K562 (cell line): ENCODE data around the gene OSTF1. TPM values are rescaled to one million over a fixed set of nuclear protein-coding genes. Genes with fewer than 3 reads are reported as not detected.

Experiments used
- AFF4 ChIP-seq: sonication (generic); formaldehyde crosslinking; IDR thresholded peaks from 2 replicates; pipeline ENCODE4 v1.8.0; 2023; ENCODE audit warnings: mild to moderate bottlenecking, missing genetic modification reagents
- ARID1B ChIP-seq: fragments of 450-650 bp; IDR thresholded peaks from 2 replicates; pipeline ENCODE4 v1.6.1; 2016; ENCODE audit warnings: antibody characterized with exemption, mild to moderate bottlenecking, inconsistent platforms
- ELK1 ChIP-seq: sonication (generic); formaldehyde crosslinking; IDR thresholded peaks from 2 replicates; pipeline ENCODE4 v1.8.1; 2022; ENCODE audit warnings: missing genetic modification reagents
- FOXM1 ChIP-seq, 2 experiments: fragments of 450-650 bp in 1 of 2; sonication (generic) in 1 of 2; formaldehyde crosslinking in 1 of 2; IDR thresholded peaks; 2 replicates each; pipeline versions ENCODE4 v1.6.1 to v1.9.0; 2017 to 2022; ENCODE audit warnings: low read depth in 2 of 2, mild to moderate bottlenecking in 2 of 2, missing genetic modification reagents in 1 of 2, moderate library complexity in 1 of 2
- FOXP1 ChIP-seq: sonication (generic); formaldehyde crosslinking; IDR thresholded peaks from 2 replicates; pipeline ENCODE4 v1.8.0; 2022; ENCODE audit warnings: mild to moderate bottlenecking, missing genetic modification reagents
- GATA2 ChIP-seq: sonication (generic); formaldehyde crosslinking; IDR thresholded peaks from 2 replicates; pipeline ENCODE4 v1.4.0; 2020; ENCODE audit warnings: mild to moderate bottlenecking, missing genetic modification reagents
- HDAC1 ChIP-seq, 2 experiments: fragments of 450-650 bp; IDR thresholded peaks; 2 replicates each; pipeline ENCODE4 v1.6.1; 2016 to 2017; ENCODE audit warnings: inconsistent platforms in 1 of 2, mild to moderate bottlenecking in 1 of 2, moderate library complexity in 1 of 2
- KDM1A ChIP-seq, 2 experiments: fragments of 450-650 bp; IDR thresholded peaks; 2 replicates each; pipeline ENCODE4 v1.6.1; 2016; ENCODE audit warnings: mild to moderate bottlenecking in 2 of 2
- MTA2 ChIP-seq: fragments of 450-650 bp; IDR thresholded peaks from 2 replicates; pipeline ENCODE4 v1.6.1; 2016; ENCODE audit warnings: low read depth
- NCOA6 ChIP-seq: fragments of 450-650 bp; IDR thresholded peaks from 2 replicates; pipeline ENCODE4 v1.6.1; 2017; ENCODE audit warnings: mild to moderate bottlenecking
- NFIC ChIP-seq: fragments of 450-650 bp; IDR thresholded peaks from 2 replicates; pipeline ENCODE4 v1.6.1; 2017; ENCODE audit warnings: mild to moderate bottlenecking, inconsistent platforms
- NFRKB ChIP-seq: fragments of 450-650 bp; IDR thresholded peaks from 2 replicates; pipeline ENCODE4 v1.6.1; 2016; ENCODE audit warnings: low read depth
- POLR2H ChIP-seq: IDR thresholded peaks from 2 replicates; pipeline ENCODE4 v1.6.1; 2016; ENCODE audit warnings: missing genetic modification characterization, low read depth, mild to moderate bottlenecking, control low read depth, missing compliant biosample characterization, moderate library complexity
- RCOR1 ChIP-seq, 2 experiments: IDR thresholded peaks; 2 replicates each; pipeline ENCODE4 v1.6.1; 2012; ENCODE audit warnings: low read depth in 2 of 2, low read length in 2 of 2, borderline replicate concordance in 1 of 2, improper control_type of control experiment in 1 of 2
- RUNX1 ChIP-seq: sonication (generic); IDR thresholded peaks from 2 replicates; pipeline ENCODE4 v1.6.1; 2016; ENCODE audit warnings: antibody characterized with exemption, low read depth
- SMARCA4 ChIP-seq: fragments of 450-650 bp; IDR thresholded peaks from 2 replicates; pipeline ENCODE4 v1.6.1; 2016
- STAT5A ChIP-seq: IDR thresholded peaks from 2 replicates; pipeline ENCODE4 v1.6.1; 2012; ENCODE audit warnings: low read length, inconsistent platforms, borderline replicate concordance
- ZKSCAN3 ChIP-seq: fragments of 250-450 bp; sonication (Bioruptor Pico); IDR thresholded peaks from 2 replicates; pipeline ENCODE4 v1.4.0; 2020
- ZNF282 ChIP-seq: sonication (generic); formaldehyde crosslinking; IDR thresholded peaks from 2 replicates; pipeline ENCODE4 v1.8.1; 2023; ENCODE audit warnings: missing genetic modification reagents
- ZNF324 ChIP-seq: fragments of 250-450 bp; sonication (Bioruptor Pico); IDR thresholded peaks from 2 replicates; pipeline ENCODE4 v1.4.0; 2020; ENCODE audit warnings: mild to moderate bottlenecking
- ZNF830 ChIP-seq: fragments of 250-450 bp; sonication (Bioruptor Pico); IDR thresholded peaks from 2 replicates; pipeline ENCODE4 v1.5.0; 2021; ENCODE audit warnings: mild to moderate bottlenecking
- polyA plus RNA-seq, 8 experiments: library from polyadenylated mRNA; depleted of rRNA in 4 of 8; stranded (reverse) in 5 of 8; unstranded in 3 of 8; fragments of >200 nt; fragmentation: Nextera tagmentation in 2 of 8; fragmentation: Illumina TruSeq in 1 of 8; extraction: Ambion mirVana in 2 of 8; extraction: Trizol in 1 of 8; gene quantifications; 2 replicates each; pipeline versions ENCODE4 v1.2.1 to v1.2.3, GENCODE V29; 2011 to 2014; ENCODE audit warnings: inconsistent platforms in 1 of 8, missing spikeins in 1 of 8
- total RNA-seq, 7 experiments: library from RNA; depleted of rRNA in 6 of 7; stranded (reverse); fragments of >200 nt in 6 of 7; fragmentation: Illumina TruSeq in 2 of 7; extraction: Trizol in 2 of 7; gene quantifications; 2 replicates each; pipeline versions ENCODE4 v1.2.1 to v1.2.3, GENCODE V29; 2011 to 2021; ENCODE audit warnings: low replicate concordance in 1 of 7
- TF ChIP-seq, protein P1 (sequence below): fragments of 250-450 bp; sonication (Bioruptor Pico); IDR thresholded peaks from 2 replicates; pipeline ENCODE4 v1.4.0; 2020; ENCODE audit warnings: borderline replicate concordance
- TF ChIP-seq, protein P2 (sequence below): IDR thresholded peaks from 2 replicates; pipeline ENCODE4 v1.6.1; 2012; ENCODE audit warnings: low read depth, low read length, improper control_type of control experiment, borderline replicate concordance

The OSTF1 gene
- total and polyA plus RNA-seq, 9 of the 15 experiments (the other 6 are each of a cell fraction or from before 2014, with no cell fraction given): 15.0 to 37.3 (median 23.0) TPM

DNA sequence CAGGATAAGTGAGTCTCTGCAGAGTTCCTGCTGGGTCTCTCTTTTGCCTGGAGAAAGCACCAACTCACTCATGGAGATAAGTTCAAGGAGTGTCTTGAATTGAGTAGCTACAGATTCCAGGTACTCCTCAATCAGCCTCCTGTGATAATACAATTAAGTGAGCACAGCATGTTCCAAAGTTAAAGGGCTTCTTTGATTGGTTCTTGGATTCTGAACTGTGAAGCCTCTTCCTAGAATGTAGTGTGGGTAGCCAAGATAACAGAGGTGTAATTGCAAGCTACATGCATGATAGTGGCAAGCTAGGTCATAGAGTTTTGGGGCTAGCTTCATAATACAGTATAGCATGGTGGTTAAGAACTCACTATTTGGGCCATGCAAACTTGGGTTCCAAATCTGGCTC, 37.0 kb upstream of the OSTF1 start (continued):
- TF ChIP-seq AFF4 (CRISPR knock-in tag): no peak
- 0 out of 2 replicates have a peak, but pooled peaks have one; percentile 14 for TF ChIP-seq NFIC
- peak; percentile 90 for TF ChIP-seq STAT5A
- TF ChIP-seq SMARCA4: 0 out of 2 replicates have a peak, but pooled peaks have one; percentile 55
- TF ChIP-seq POLR2H (tag): no peak
- TF ChIP-seq NFRKB: no peak
- TF ChIP-seq FOXM1 (IDR thresholded peaks at IDR 0.05; ENCODE audit: low read depth): peak; percentile 28; the same call in 1 of the 2 replicates
- no peak for TF ChIP-seq FOXM1 (CRISPR knock-in tag; IDR thresholded peaks at IDR 0.05; ENCODE audit: low read depth)
- peak in 1 of 2 experiments; percentile 46; a peak in 1 of 4 replicates for TF ChIP-seq RCOR1 (IDR thresholded peaks at IDR 0.05; ENCODE audit: borderline replicate concordance in 1 of 2, low read depth in 2 of 2, low read length in 2 of 2)
- no peak for TF ChIP-seq RUNX1
- peak; percentile 75 to 78 for TF ChIP-seq KDM1A (IDR thresholded peaks at IDR 0.05)
- 0 out of 4 replicates have a peak, but pooled peaks of 1 of the 2 experiments have one; percentile 20 for TF ChIP-seq HDAC1 (IDR thresholded peaks at IDR 0.05)
- no peak for TF ChIP-seq ZNF830 (CRISPR knock-in tag)
- TF ChIP-seq NCOA6: no peak
- TF ChIP-seq ELK1: no peak
- no peak for TF ChIP-seq FOXP1 (CRISPR knock-in tag)
- peak; percentile 87 for TF ChIP-seq ARID1B
- no peak for TF ChIP-seq GATA2
- TF ChIP-seq ZNF282 (CRISPR knock-in tag): no peak
- TF ChIP-seq ZKSCAN3 (CRISPR knock-in tag): no peak
- peak; percentile 33; the same call in 1 of the 2 replicates for TF ChIP-seq MTA2
- TF ChIP-seq, protein P1, sequence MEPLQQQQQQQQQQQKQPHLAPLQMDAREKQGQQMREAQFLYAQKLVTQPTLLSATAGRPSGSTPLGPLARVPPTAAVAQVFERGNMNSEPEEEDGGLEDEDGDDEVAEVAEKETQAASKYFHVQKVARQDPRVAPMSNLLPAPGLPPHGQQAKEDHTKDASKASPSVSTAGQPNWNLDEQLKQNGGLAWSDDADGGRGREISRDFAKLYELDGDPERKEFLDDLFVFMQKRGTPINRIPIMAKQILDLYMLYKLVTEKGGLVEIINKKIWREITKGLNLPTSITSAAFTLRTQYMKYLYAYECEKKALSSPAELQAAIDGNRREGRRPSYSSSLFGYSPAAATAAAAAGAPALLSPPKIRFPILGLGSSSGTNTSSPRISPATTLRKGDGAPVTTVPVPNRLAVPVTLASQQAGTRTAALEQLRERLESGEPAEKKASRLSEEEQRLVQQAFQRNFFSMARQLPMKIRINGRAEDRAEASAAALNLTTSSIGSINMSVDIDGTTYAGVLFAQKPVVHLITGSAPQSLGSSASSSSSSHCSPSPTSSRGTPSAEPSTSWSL (CRISPR knock-in tag): no peak
- TF ChIP-seq, protein P2, sequence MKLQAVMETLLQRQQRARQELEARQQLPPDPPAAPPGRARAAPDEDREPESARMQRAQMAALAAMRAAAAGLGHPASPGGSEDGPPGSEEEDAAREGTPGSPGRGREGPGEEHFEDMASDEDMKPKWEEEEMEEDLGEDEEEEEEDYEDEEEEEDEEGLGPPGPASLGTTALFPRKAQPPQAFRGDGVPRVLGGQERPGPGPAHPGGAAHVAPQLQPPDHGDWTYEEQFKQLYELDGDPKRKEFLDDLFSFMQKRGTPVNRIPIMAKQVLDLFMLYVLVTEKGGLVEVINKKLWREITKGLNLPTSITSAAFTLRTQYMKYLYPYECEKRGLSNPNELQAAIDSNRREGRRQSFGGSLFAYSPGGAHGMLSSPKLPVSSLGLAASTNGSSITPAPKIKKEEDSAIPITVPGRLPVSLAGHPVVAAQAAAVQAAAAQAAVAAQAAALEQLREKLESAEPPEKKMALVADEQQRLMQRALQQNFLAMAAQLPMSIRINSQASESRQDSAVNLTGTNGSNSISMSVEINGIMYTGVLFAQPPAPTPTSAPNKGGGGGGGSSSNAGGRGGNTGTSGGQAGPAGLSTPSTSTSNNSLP: peak; percentile 76; the same call in 1 of the 2 replicates
- no peak for TF ChIP-seq ZNF324 (CRISPR knock-in tag)
